Mesenchymal stem cell (in vitro differentiated cells and primary cell): Measurements from ENCODE around the gene ADSL.

Experiments
- DNase-seq: peaks from one replicate; pipeline ENCODE4 v3.0.0-alpha.2; 2013
- H2AFZ ChIP-seq: one replicate; pipeline ENCODE4 v1.6.1; 2013; ENCODE audit warnings: low read depth, mild to moderate bottlenecking, control low read depth, inconsistent platforms, low read length, moderate library complexity
- H2AK5ac ChIP-seq: 2 replicates; pipeline ENCODE4 v1.6.1; 2013; ENCODE audit warnings: low read length, moderate library complexity, mild to moderate bottlenecking, inconsistent platforms; ENCODE audit not compliant: severe bottlenecking
- H2BK120ac ChIP-seq: one replicate; pipeline ENCODE4 v1.6.1; 2013; ENCODE audit warnings: low read depth, mild to moderate bottlenecking, inconsistent platforms, low read length, moderate library complexity
- H2BK12ac ChIP-seq, 2 experiments: one replicate each; pipeline ENCODE4 v1.6.1; 2013; ENCODE audit warnings: inconsistent platforms in 2 of 2, low read length in 2 of 2, mild to moderate bottlenecking in 2 of 2, moderate library complexity in 2 of 2, control low read depth in 1 of 2
- H2BK15ac ChIP-seq: one replicate; pipeline ENCODE4 v1.6.1; 2013; ENCODE audit warnings: mild to moderate bottlenecking, low read depth, inconsistent platforms; ENCODE audit not compliant: poor library complexity, severe bottlenecking
- H2BK5ac ChIP-seq: 2 replicates; pipeline ENCODE4 v1.6.1; 2013; ENCODE audit warnings: low read depth, mild to moderate bottlenecking, low read length, control low read depth, inconsistent platforms; ENCODE audit not compliant: poor library complexity, severe bottlenecking
- H3K14ac ChIP-seq, 2 experiments: one replicate each; pipeline ENCODE4 v1.6.1; 2013; ENCODE audit warnings: inconsistent platforms in 2 of 2, low read length in 2 of 2, control low read depth in 1 of 2, mild to moderate bottlenecking in 1 of 2, moderate library complexity in 1 of 2
- H3K18ac ChIP-seq, 2 experiments: one replicate each; pipeline ENCODE4 v1.6.1; 2013; ENCODE audit warnings: inconsistent platforms in 2 of 2, low read length in 2 of 2, control low read depth in 1 of 2, low read depth in 1 of 2, mild to moderate bottlenecking in 1 of 2
- H3K23ac ChIP-seq, 2 experiments: one replicate each; pipeline ENCODE4 v1.6.1; 2013; ENCODE audit warnings: inconsistent platforms in 2 of 2, low read length in 2 of 2, mild to moderate bottlenecking in 2 of 2, moderate library complexity in 2 of 2, control low read depth in 1 of 2
- H3K27ac ChIP-seq: 2 replicates; pipeline ENCODE4 v1.5.1; 2013; ENCODE audit warnings: mild to moderate bottlenecking, moderate library complexity, low read length, control low read depth, inconsistent platforms; ENCODE audit not compliant: poor library complexity, severe bottlenecking
- H3K27me3 ChIP-seq, 2 experiments: 2 replicates each; pipeline versions ENCODE4 v1.6.1 to v1.7.0; 2013; ENCODE audit warnings: low read length in 2 of 2, mild to moderate bottlenecking in 2 of 2, moderate library complexity in 2 of 2, control low read depth in 1 of 2, inconsistent platforms in 1 of 2; ENCODE audit not compliant: control insufficient read depth in 1 of 2, insufficient read depth in 1 of 2
- H3K36me3 ChIP-seq, 2 experiments: 2 replicates each; pipeline versions ENCODE4 v1.6.1 to v1.7.0; 2013; ENCODE audit warnings: low read length in 2 of 2, control low read depth in 1 of 2, inconsistent platforms in 1 of 2, low read depth in 1 of 2, mild to moderate bottlenecking in 1 of 2; ENCODE audit not compliant: insufficient read depth in 2 of 2, control insufficient read depth in 1 of 2
- H3K4ac ChIP-seq, 2 experiments: one replicate each; pipeline ENCODE4 v1.6.1; 2013; ENCODE audit warnings: inconsistent platforms in 2 of 2, low read length in 2 of 2, mild to moderate bottlenecking in 2 of 2, moderate library complexity in 2 of 2, control low read depth in 1 of 2, low read depth in 1 of 2
- H3K4me1 ChIP-seq: 2 replicates; pipeline ENCODE4 v1.6.1; 2013; ENCODE audit warnings: low read depth, low read length, control low read depth; ENCODE audit not compliant: control insufficient read depth, insufficient read depth
- H3K4me2 ChIP-seq: 2 replicates; pipeline ENCODE4 v1.6.1; 2013; ENCODE audit warnings: low read length, mild to moderate bottlenecking, inconsistent platforms; ENCODE audit not compliant: poor library complexity, severe bottlenecking
- H3K4me3 ChIP-seq, 2 experiments: 2 replicates each; pipeline versions ENCODE4 v1.5.1 to v1.7.0; 2013; ENCODE audit warnings: low read length in 2 of 2, mild to moderate bottlenecking in 2 of 2, control low read depth in 1 of 2, low read depth in 1 of 2; ENCODE audit not compliant: insufficient read depth in 1 of 2
- H3K79me1 ChIP-seq: replicated peaks from 2 replicates; pipeline ENCODE4 v1.6.1; 2013; ENCODE audit warnings: mild to moderate bottlenecking, control low read depth, low read length, inconsistent platforms; ENCODE audit not compliant: poor library complexity, severe bottlenecking
- H3K9ac ChIP-seq: 2 replicates; pipeline ENCODE4 v1.7.0; 2013; ENCODE audit warnings: mild to moderate bottlenecking, low read length, moderate library complexity
- H3K9me3 ChIP-seq: 2 replicates; pipeline ENCODE4 v1.7.0; 2013; ENCODE audit warnings: mild to moderate bottlenecking, low read length; ENCODE audit not compliant: control insufficient read depth
- H4K8ac ChIP-seq: one replicate; pipeline ENCODE4 v1.6.1; 2013; ENCODE audit warnings: inconsistent platforms, mild to moderate bottlenecking, low read length, moderate library complexity
- H4K91ac ChIP-seq: one replicate; pipeline ENCODE4 v1.6.1; 2013; ENCODE audit warnings: mild to moderate bottlenecking, low read length, inconsistent platforms
- WGBS: methylation state at CpG from one replicate; pipeline ENCODE4 v1.1.7; 2013; ENCODE audit warnings: mixed read lengths; 5-methylcytosine and 5-hydroxymethylcytosine counted together

The ADSL gene

GRCh38 chr22:40403651-40404050, 57.4 kb downstream of the ADSL start:
- H3K18ac ChIP-seq, result no peak overlapping the region
- H4K91ac ChIP-seq, result no peak overlapping the region
- no peak overlapping the region for H3K4ac ChIP-seq
- DNase-seq, result no peak
- no peak overlapping the region for H3K27ac ChIP-seq
- H4K8ac ChIP-seq, result no peak overlapping the region
- H2BK5ac ChIP-seq, result no peak overlapping the region
- no peak overlapping the region for H2AK5ac ChIP-seq
- H3K27me3 ChIP-seq, result no peaks in the 10 kb centered on the region
- H3K36me3 ChIP-seq, result peaks cover 66 to 80% of the 10 kb centered on the region in 2 experiments
- H3K4me2 ChIP-seq, result no peak overlapping the region
- no peak overlapping the region for H3K9ac ChIP-seq
- H3K23ac ChIP-seq, result no peak overlapping the region
- no peak overlapping the region for H3K14ac ChIP-seq
- H3K79me1 ChIP-seq, result peaks cover 28% of the 10 kb centered on the region
- H2AFZ ChIP-seq, result no peak overlapping the region
- no peak overlapping the region for H3K4me3 ChIP-seq
- no peaks in the 10 kb centered on the region for H3K4me1 ChIP-seq
- 95% methylated on average over 7 of the region's 7 CpGs for WGBS
- no peak overlapping the region for H2BK15ac ChIP-seq
- no peaks in the 10 kb centered on the region for H3K9me3 ChIP-seq
- H2BK12ac ChIP-seq, result no peak overlapping the region
- H2BK120ac ChIP-seq, result no peak overlapping the region

GRCh38 chr22:40404251-40405177, 58.2 kb downstream of the ADSL start:
- H3K9ac ChIP-seq, result no peak overlapping the region
- no peak for DNase-seq
- no peaks in the 10 kb centered on the region for H3K27me3 ChIP-seq
- no peak overlapping the region for H3K4ac ChIP-seq
- peaks cover 30% of the 10 kb centered on the region for H3K79me1 ChIP-seq
- no peak overlapping the region for H3K4me3 ChIP-seq
- H3K9me3 ChIP-seq, result no peaks in the 10 kb centered on the region
- H3K23ac ChIP-seq, result no peak overlapping the region
- H2BK15ac ChIP-seq, result no peak overlapping the region
- H3K36me3 ChIP-seq, result peaks cover 74 to 89% of the 10 kb centered on the region in 2 experiments
- 97% methylated on average over 25 of the region's 25 CpGs for WGBS
- H2AK5ac ChIP-seq, result no peak overlapping the region
- H4K91ac ChIP-seq, result no peak overlapping the region
- no peak overlapping the region for H3K14ac ChIP-seq
- H4K8ac ChIP-seq, result no peak overlapping the region
- no peak overlapping the region for H3K4me2 ChIP-seq
- H2AFZ ChIP-seq, result no peak overlapping the region
- no peak overlapping the region for H2BK120ac ChIP-seq
- no peak overlapping the region for H2BK5ac ChIP-seq
- H3K27ac ChIP-seq, result no peak overlapping the region
- no peaks in the 10 kb centered on the region for H3K4me1 ChIP-seq
- no peak overlapping the region for H3K18ac ChIP-seq
- H2BK12ac ChIP-seq, result no peak overlapping the region

DNA sequence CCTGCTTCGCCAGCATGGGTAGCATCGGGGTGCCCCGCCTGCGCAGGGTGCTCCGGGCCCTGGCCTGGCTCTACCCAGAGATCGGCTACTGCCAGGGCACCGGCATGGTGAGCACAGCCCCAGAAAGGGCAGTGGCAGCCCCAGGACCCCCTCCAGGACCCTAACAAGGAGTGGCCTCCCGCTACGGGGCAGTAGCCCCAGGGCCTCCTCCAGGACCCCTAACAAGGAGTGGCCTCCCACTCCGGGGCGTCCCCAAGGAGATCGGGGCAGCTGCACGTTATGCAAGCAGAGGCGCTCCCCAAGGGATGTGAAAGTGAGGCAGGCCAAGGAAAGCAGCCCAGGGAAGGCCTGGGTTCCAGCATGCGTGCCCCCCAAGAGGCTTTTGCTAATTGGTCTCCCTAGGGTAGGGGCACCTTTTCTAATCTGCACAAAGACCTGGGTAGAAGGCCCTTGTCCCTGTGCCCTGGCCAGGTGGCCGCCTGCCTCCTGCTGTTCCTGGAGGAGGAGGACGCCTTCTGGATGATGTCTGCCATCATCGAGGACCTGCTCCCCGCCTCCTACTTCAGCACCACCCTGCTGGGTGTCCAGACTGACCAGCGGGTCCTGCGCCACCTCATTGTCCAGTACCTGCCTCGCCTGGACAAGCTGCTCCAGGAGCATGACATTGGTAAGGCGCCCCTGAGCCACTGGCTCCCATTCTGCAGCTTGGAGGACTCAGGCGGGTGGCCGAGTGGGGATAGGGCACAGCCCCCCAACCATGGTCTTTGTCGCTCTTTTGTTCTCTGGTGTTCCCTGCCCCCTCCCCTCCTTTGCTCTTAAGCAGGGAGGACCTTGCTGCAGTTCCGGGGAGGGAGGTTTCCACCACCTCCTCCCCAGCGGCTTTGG, 59.1 kb downstream of the ADSL start:
- no peak overlapping the region for H3K18ac ChIP-seq
- H3K4me3 ChIP-seq, result no peak overlapping the region
- no peak overlapping the region for H2BK12ac ChIP-seq
- H4K8ac ChIP-seq, result no peak overlapping the region
- no peak overlapping the region for H3K9ac ChIP-seq
- 97% methylated on average over 28 of the region's 28 CpGs for WGBS
- H3K27ac ChIP-seq, result no peak overlapping the region
- no peak overlapping the region for H3K23ac ChIP-seq
- H2BK15ac ChIP-seq, result no peak overlapping the region
- H3K36me3 ChIP-seq, result peaks cover 83 to 96% of the 10 kb centered on the region in 2 experiments
- no peak overlapping the region for H2BK5ac ChIP-seq
- H3K4me1 ChIP-seq, result peaks cover 2% of the 10 kb centered on the region
- H3K4ac ChIP-seq, result no peak overlapping the region
- DNase-seq, result no peak
- peaks cover 33% of the 10 kb centered on the region for H3K79me1 ChIP-seq
- no peak overlapping the region for H4K91ac ChIP-seq
- no peak overlapping the region for H3K4me2 ChIP-seq
- H2AFZ ChIP-seq, result no peak overlapping the region
- no peaks in the 10 kb centered on the region for H3K9me3 ChIP-seq
- H3K27me3 ChIP-seq, result no peaks in the 10 kb centered on the region
- H3K14ac ChIP-seq, result no peak overlapping the region
- no peak overlapping the region for H2BK120ac ChIP-seq
- no peak overlapping the region for H2AK5ac ChIP-seq
